Calu3 (cell line): ENCODE data around the gene AP2M1. TPM values are rescaled to one million over a fixed set of nuclear protein-coding genes. Genes with fewer than 3 reads are reported as not detected.

Experiments
- BruUV-seq: library from RNA; stranded (reverse); fragments of 400-500 nt; replicated peaks from 2 replicates; lab custom pipeline; 2021; lab: Mats Ljungman, UMichigan
- CTCF ChIA-PET: fragments of 300-600 bp; sonication (Branson Sonifier 250); formaldehyde crosslinking; loops from one replicate; lab custom pipeline; 2022; ENCODE audit warnings: antibody characterized with exemption; lab: Charles Lee
- DNase-seq: peaks from one replicate; pipeline ENCODE4 v3.0.0; 2022
- H3K27ac Mint-ChIP-seq: one replicate; pipeline ENCODE4 v1.8.0; 2022; ENCODE audit warnings: mixed read lengths; ENCODE audit not compliant: unreplicated experiment
- H3K27me3 Mint-ChIP-seq: one replicate; pipeline ENCODE4 v1.8.0; 2022; ENCODE audit warnings: mixed read lengths; ENCODE audit not compliant: unreplicated experiment
- H3K36me3 Mint-ChIP-seq: one replicate; pipeline ENCODE4 v1.8.0; 2022; ENCODE audit warnings: mild to moderate bottlenecking, moderate library complexity, mixed read lengths; ENCODE audit not compliant: insufficient read depth, unreplicated experiment
- H3K4me1 Mint-ChIP-seq: one replicate; pipeline ENCODE4 v1.8.0; 2022; ENCODE audit warnings: mild to moderate bottlenecking, low read depth, mixed read lengths; ENCODE audit not compliant: unreplicated experiment
- H3K4me3 Mint-ChIP-seq: one replicate; pipeline ENCODE4 v1.8.0; 2022; ENCODE audit warnings: mild to moderate bottlenecking, low read depth, moderate library complexity, mixed read lengths; ENCODE audit not compliant: unreplicated experiment
- H3K9me3 Mint-ChIP-seq: one replicate; pipeline ENCODE4 v1.8.0; 2022; ENCODE audit warnings: low read depth, mixed read lengths; ENCODE audit not compliant: unreplicated experiment
- CTCF ChIP-seq: fragments of 200-600 bp; IDR thresholded peaks from one replicate; pipeline ENCODE4 v1.8.0; 2022; ENCODE audit warnings: antibody characterized with exemption; ENCODE audit not compliant: unreplicated experiment
- intact Hi-C: fragments of 100-400 bp; cut with micrococcal nuclease; formaldehyde crosslinking; loops from one replicate; pipeline ENCODE4 v1.10.0; 2022; ENCODE audit not compliant: unreplicated experiment
- total RNA-seq: library from RNA; stranded (reverse); gene quantifications from 2 replicates; pipeline ENCODE4 v1.2.3, GENCODE V29; 2022

The AP2M1 gene
- total RNA-seq, 1 experiment from 2014 or later, result 401 TPM

DNA sequence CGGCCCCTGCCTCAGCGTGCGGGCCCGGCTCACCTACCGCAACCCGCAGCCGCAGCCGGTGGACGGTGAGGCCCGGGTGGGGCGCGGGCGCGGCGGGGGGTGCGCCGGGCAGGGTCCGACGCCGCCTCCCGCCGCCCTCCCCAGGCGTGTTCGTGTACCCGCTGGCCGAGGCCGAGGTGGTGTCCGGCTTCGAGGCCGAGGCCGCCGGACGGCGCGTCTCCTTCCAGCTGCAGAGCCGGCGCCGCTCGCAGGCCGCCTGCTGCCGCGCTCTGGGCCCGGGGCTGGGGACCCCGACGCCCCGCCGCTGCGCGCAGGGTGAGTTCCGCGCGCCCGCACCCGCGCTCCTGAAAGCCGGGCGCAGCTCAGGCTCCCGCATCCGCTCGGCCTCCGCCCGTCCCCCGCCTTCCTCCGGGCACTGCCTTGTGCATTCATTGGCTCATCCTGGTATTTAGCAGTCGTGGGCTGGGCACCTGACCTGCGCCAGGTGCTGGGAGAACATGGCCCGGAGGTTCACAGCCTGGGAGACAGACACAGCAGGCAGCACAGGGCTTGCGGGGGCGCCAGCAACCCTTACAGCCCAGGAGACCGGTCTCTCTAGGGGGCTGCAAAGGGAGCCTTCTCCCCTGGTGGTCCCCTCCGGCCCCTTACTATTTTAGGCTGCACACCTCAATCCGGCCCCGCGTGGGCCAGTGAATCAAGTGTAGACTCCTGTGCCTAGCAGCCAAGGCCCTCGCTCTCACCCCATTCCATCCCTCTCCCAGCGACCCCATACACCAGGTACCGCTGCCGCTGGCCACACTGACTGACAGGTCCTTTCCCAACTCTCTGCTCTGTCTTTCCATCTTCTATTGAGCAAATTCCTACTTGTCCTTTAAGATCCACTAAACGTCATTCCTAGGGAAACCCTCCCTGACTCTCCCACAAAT is 56.2 kb downstream of the AP2M1 start:
- peaks cover 65% of the 10 kb centered on the region for H3K27me3 Mint-ChIP-seq
- no peaks in the 10 kb centered on the region for H3K9me3 Mint-ChIP-seq
- H3K4me1 Mint-ChIP-seq, result peaks cover 11% of the 10 kb centered on the region
- peak overlapping the region; percentile 8 for H3K4me3 Mint-ChIP-seq
- CTCF ChIA-PET, result interaction anchor here (0.6 to 1.5 kb wide), 2 partner anchors 9 to 61 kb away, joined by 3 to 7 read pairs; no protein-coding TSS in a partner anchor
- intact Hi-C loops, result no loop called here
- H3K36me3 Mint-ChIP-seq, result peaks cover 8% of the 10 kb centered on the region
- no peak overlapping the region for H3K27ac Mint-ChIP-seq
- no peak for TF ChIP-seq CTCF
- DNase-seq, result peak; percentile 45
- BruUV-seq, result no TSS peak

GRCh38 chr3:184231671-184232070 is 57.0 kb downstream of the AP2M1 start:
- CTCF ChIA-PET, result no interaction called here
- no TSS peak for BruUV-seq
- TF ChIP-seq CTCF, result no peak
- Mint-ChIP-seq H3K4me3 (peak overlapping the region; percentile 8), H3K9me3 (no peaks in the 10 kb centered on the region), H3K27ac (no peak overlapping the region), H3K4me1 (peaks cover 11% of the 10 kb centered on the region), H3K27me3 (peaks cover 57% of the 10 kb centered on the region), H3K36me3 (peaks cover 8% of the 10 kb centered on the region)
- intact Hi-C loops, result no loop called here
- DNase-seq, result no peak

DNA sequence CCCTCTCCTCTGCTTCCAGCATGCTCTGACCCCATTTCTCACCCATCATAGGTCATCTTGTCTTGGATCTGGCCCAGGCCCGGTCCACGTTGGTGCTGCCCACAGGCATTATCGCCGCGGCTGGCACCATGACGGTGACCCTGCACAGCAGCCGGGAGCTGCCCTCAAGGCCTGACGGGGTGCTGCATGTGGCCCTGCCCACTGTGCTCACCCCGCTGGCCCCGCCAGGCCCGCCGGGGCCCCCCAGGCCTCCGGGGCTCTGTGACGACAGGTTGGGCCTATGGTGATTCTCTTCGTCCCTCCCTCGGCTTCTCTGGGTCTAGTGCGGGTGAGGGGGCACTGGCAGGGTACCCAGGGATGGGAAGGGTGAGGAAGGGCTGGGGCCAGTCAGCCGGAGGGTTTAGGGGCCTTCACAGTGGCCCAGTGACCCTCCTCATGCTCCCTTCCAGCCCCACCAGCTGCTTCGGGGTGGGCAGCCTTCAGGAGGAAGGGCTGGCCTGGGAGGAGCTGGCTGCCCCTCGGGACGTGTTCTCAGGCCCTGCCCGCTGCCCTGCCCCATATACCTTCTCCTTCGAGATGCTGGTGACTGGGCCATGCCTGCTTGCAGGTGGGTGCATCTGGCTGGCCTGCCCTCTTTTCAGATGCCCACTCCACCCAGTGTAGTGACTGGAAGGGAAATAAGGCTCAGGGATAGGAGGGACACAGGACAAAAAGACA is 58.6 kb downstream of the AP2M1 start:
- Mint-ChIP-seq H3K9me3 (no peaks in the 10 kb centered on the region), H3K4me1 (peaks cover 11% of the 10 kb centered on the region), H3K4me3 (no peak overlapping the region), H3K27me3 (peaks cover 57% of the 10 kb centered on the region), H3K36me3 (peaks cover 8% of the 10 kb centered on the region), H3K27ac (no peak overlapping the region)
- intact Hi-C loops, result no loop called here
- BruUV-seq, result no TSS peak
- TF ChIP-seq CTCF, result no peak
- CTCF ChIA-PET, result interaction anchor here (0.5 to 0.7 kb wide), 3 partner anchors 30 to 1579 kb away, joined by 3 to 5 read pairs (median 4); no protein-coding TSS in a partner anchor
- no peak for DNase-seq

Other genes starting within 250 kb of the AP2M1 start
- 33.8 and 39.1 TPM in 2 replicates for gene ABCC5, start 157.0 kb upstream of the AP2M1 start, total RNA-seq
- not detected in 2 replicates for gene HTR3D, start 143.1 kb upstream of the AP2M1 start, total RNA-seq
- not detected in 2 replicates for gene HTR3C, start 121.8 kb upstream of the AP2M1 start, total RNA-seq
- gene HTR3E, start 77.8 kb upstream of the AP2M1 start, total RNA-seq, result not detected in 2 replicates
- gene EIF2B5, start 39.5 kb upstream of the AP2M1 start, total RNA-seq, result 79.6 and 87.9 TPM in 2 replicates
- 105 and 106 TPM in 2 replicates for gene DVL3, start 19.5 kb upstream of the AP2M1 start, total RNA-seq
- gene ABCF3, start 11.3 kb downstream of the AP2M1 start, total RNA-seq, result 114 and 116 TPM in 2 replicates
- gene VWA5B2, start 54.7 kb downstream of the AP2M1 start, total RNA-seq, result 0.54 and 0.90 TPM in 2 replicates
- 131 and 140 TPM in 2 replicates for gene ALG3, start 74.1 kb downstream of the AP2M1 start, total RNA-seq
- gene EEF1AKMT4, start 74.8 kb downstream of the AP2M1 start, total RNA-seq, result 11.2 and 11.6 TPM in 2 replicates
- gene CAMK2N2, start 86.7 kb downstream of the AP2M1 start, total RNA-seq, result 3.3 and 3.6 TPM in 2 replicates
- not detected in 2 replicates for gene ECE2, start 101.2 kb downstream of the AP2M1 start, total RNA-seq
- gene PSMD2, start 124.4 kb downstream of the AP2M1 start, total RNA-seq, result 513 and 530 TPM in 2 replicates
- 662 and 673 TPM in 2 replicates for gene EIF4G1, start 139.8 kb downstream of the AP2M1 start, total RNA-seq
- gene FAM131A, start 162.7 kb downstream of the AP2M1 start, total RNA-seq, result 24.4 and 29.2 TPM in 2 replicates
- gene CLCN2, start 186.8 kb downstream of the AP2M1 start, total RNA-seq, result 22.9 and 25.3 TPM in 2 replicates
- 128 and 131 TPM in 2 replicates for gene POLR2H, start 186.9 kb downstream of the AP2M1 start, total RNA-seq
- gene THPO, start 203.4 kb downstream of the AP2M1 start, total RNA-seq, result not detected in 2 replicates
- not detected in 2 replicates for gene CHRD, start 205.2 kb downstream of the AP2M1 start, total RNA-seq